ENCODE results near the gene ZNF438. TPM values are rescaled to one million over a fixed set of nuclear protein-coding genes. Genes with fewer than 3 reads are reported as not detected.

Gene ZNF438
- total RNA-seq, 2 donors from 2014 or later, result 2.7 to 4.3 TPM

GRCh38 chr10:31025142-31025541 is 6.5 kb downstream of the ZNF438 start:
- Histone ChIP-seq H3K27ac (no peak overlapping the region), H3K27me3 (no peaks in the 10 kb centered on the region), H3K9me3 (no peaks in the 10 kb centered on the region), H3K4me3 (no peak overlapping the region), H3K36me3 (no peaks in the 10 kb centered on the region), H3K9ac (ENCODE audit: low read depth in 2 of 2, low read length in 2 of 2) (no peak overlapping the region), H3K4me1 (no peaks in the 10 kb centered on the region)
- no peak for TF ChIP-seq CTCF (IDR thresholded peaks at IDR 0.05)
- intact Hi-C loops (cut with DNase I), result no loop called here
- no peak for DNase-seq

- no peak for DNase-seq
- Histone ChIP-seq H3K4me1 (no peaks in the 10 kb centered on the region), H3K27ac (no peak overlapping the region), H3K36me3 (no peaks in the 10 kb centered on the region), H3K9ac (ENCODE audit: low read depth in 2 of 2, low read length in 2 of 2) (no peak overlapping the region), H3K27me3 (no peaks in the 10 kb centered on the region), H3K4me3 (no peak overlapping the region), H3K9me3 (no peaks in the 10 kb centered on the region)
- intact Hi-C loops (cut with DNase I), result no loop called here
- no peak for TF ChIP-seq CTCF (IDR thresholded peaks at IDR 0.05)
These were observed 8.1 kb downstream of the ZNF438 start for GRCh38 chr10:31023558-31023957.

GRCh38 chr10:31020209-31020608 is 11.5 kb downstream of the ZNF438 start:
- Histone ChIP-seq H3K27me3 (no peaks in the 10 kb centered on the region), H3K36me3 (no peaks in the 10 kb centered on the region), H3K9me3 (no peaks in the 10 kb centered on the region), H3K4me1 (no peaks in the 10 kb centered on the region), H3K27ac (no peak overlapping the region), H3K4me3 (no peak overlapping the region), H3K9ac (ENCODE audit: low read depth in 2 of 2, low read length in 2 of 2) (no peak overlapping the region)
- no peak for DNase-seq
- intact Hi-C loops (cut with DNase I), result no loop called here
- TF ChIP-seq CTCF (IDR thresholded peaks at IDR 0.05), result no peak

- no peak overlapping the region for H3K27ac ChIP-seq
- no peak overlapping the region for H3K4me3 ChIP-seq
- H3K27me3 ChIP-seq, result no peaks in the 10 kb centered on the region
- intact Hi-C loops (cut with DNase I), result no loop called here
- TF ChIP-seq CTCF (IDR thresholded peaks at IDR 0.05), result no peak
- DNase-seq, result no peak
- no peaks in the 10 kb centered on the region for H3K36me3 ChIP-seq
- H3K9me3 ChIP-seq, result no peaks in the 10 kb centered on the region
- no peak overlapping the region for H3K9ac ChIP-seq (ENCODE audit: low read depth in 2 of 2, low read length in 2 of 2)
- H3K4me1 ChIP-seq, result no peaks in the 10 kb centered on the region
These were observed 12.7 kb downstream of the ZNF438 start for GRCh38 chr10:31018962-31019361.

GRCh38 chr10:31018356-31018750 is 13.3 kb downstream of the ZNF438 start:
- Histone ChIP-seq H3K9me3 (no peaks in the 10 kb centered on the region), H3K36me3 (no peaks in the 10 kb centered on the region), H3K27ac (no peak overlapping the region), H3K27me3 (no peaks in the 10 kb centered on the region), H3K4me1 (no peaks in the 10 kb centered on the region), H3K4me3 (no peak overlapping the region), H3K9ac (ENCODE audit: low read depth in 2 of 2, low read length in 2 of 2) (no peak overlapping the region)
- no peak for TF ChIP-seq CTCF (IDR thresholded peaks at IDR 0.05)
- DNase-seq, result no peak
- intact Hi-C loops (cut with DNase I), result no loop called here
